Activated T-cell treated with anti-CD3 and anti-CD28 coated beads for 1 hour (primary cell): ENCODE measurements around the gene OLFML3.
"Not testable (repeated sequence)": the region's sequence is repeated elsewhere in the genome, so short reads cannot be mapped to it uniquely, and the experiment has no call there.

Experiments used
- DNase-seq: peaks from one replicate; pipeline ENCODE4 v3.0.0-alpha.2; 2020; ENCODE audit warnings: low read depth

OLFML3 gene

GRCh38 chr1:113978863-113979702, at the start of gene OLFML3:
Gene OLFML3 (plus strand): TSS chr1:113979474. CDS start chr1:113979517, 43 bp downstream.
- peak; percentile 25 for DNase-seq

GRCh38 chr1:113929750-113930498, 49.4 kb upstream of the OLFML3 start:
- peak; percentile 46 for DNase-seq

GRCh38 chr1:113930499-113931161, 48.6 kb upstream of the OLFML3 start:
- DNase-seq: peak; percentile 50

GRCh38 chr1:113931451-113931851, 47.8 kb upstream of the OLFML3 start:
- no peak for DNase-seq

GRCh38 chr1:113934006-113934405, 45.3 kb upstream of the OLFML3 start:
- no peak for DNase-seq

- DNase-seq: no peak
Observed at GRCh38 chr1:113934511-113935055, 44.7 kb upstream of the OLFML3 start.

- no peak for DNase-seq
Observed at GRCh38 chr1:113935176-113935575, 44.1 kb upstream of the OLFML3 start.

- no peak for DNase-seq
Observed at GRCh38 chr1:113935970-113936369, 43.3 kb upstream of the OLFML3 start.

GRCh38 chr1:113937146-113937545, 42.1 kb upstream of the OLFML3 start:
- no peak for DNase-seq

GRCh38 chr1:113938192-113938591, 41.1 kb upstream of the OLFML3 start:
- no peak for DNase-seq

GRCh38 chr1:113940365-113941244, 38.7 kb upstream of the OLFML3 start:
- no peak for DNase-seq

- no peak for DNase-seq
Observed at GRCh38 chr1:113941245-113941559, 38.1 kb upstream of the OLFML3 start.

- no peak for DNase-seq
Observed at GRCh38 chr1:113942527-113942926, 36.7 kb upstream of the OLFML3 start.

GRCh38 chr1:113943028-113943811, 36.1 kb upstream of the OLFML3 start:
- no peak for DNase-seq

GRCh38 chr1:113945329-113945728, 33.9 kb upstream of the OLFML3 start:
- no peak for DNase-seq

GRCh38 chr1:113946112-113946511, 33.2 kb upstream of the OLFML3 start:
- no peak for DNase-seq

GRCh38 chr1:113946678-113947387, 32.4 kb upstream of the OLFML3 start:
- no peak for DNase-seq

- no peak for DNase-seq
Observed at GRCh38 chr1:113947388-113948107, 31.7 kb upstream of the OLFML3 start.

GRCh38 chr1:113948151-113948550, 31.1 kb upstream of the OLFML3 start:
- DNase-seq: not testable (repeated sequence)
